WTC11 (cell line): ENCODE data around the gene CD300E. TPM values are rescaled to one million over a fixed set of nuclear protein-coding genes. Genes with fewer than 3 reads are reported as not detected.
A peak's percentile ranks its signal among the peaks of the same experiment; 100 is the strongest.

Experiments used
- ATAC-seq: fragments of 200-7000 bp; cut with Tn5 transposase; 2 replicates; pipeline ENCODE4 v1.10.0; 2021; ENCODE audit warnings: mild to moderate bottlenecking, moderate library complexity
- CTCF ChIA-PET: fragments of 300-600 bp; sonication (Branson Sonifier 250); formaldehyde crosslinking; loops from one replicate; lab custom pipeline; 2021; ENCODE audit warnings: antibody characterized with exemption; lab: Charles Lee
- POLR2A ChIA-PET: fragments of 350-600 bp; sonication (Branson Sonifier 250); formaldehyde crosslinking; loops from one replicate; lab custom pipeline; 2021; ENCODE audit warnings: antibody characterized with exemption; lab: Charles Lee
- DNase-seq: peaks from one replicate; pipeline ENCODE4 v3.0.0; 2021; ENCODE audit warnings: low spot score
- H3K27ac Mint-ChIP-seq: 2 replicates; pipeline ENCODE4 v1.8.0; 2021; ENCODE audit warnings: mixed read lengths
- H3K27me3 Mint-ChIP-seq: 2 replicates; pipeline ENCODE4 v1.8.0; 2021; ENCODE audit warnings: low read depth, mild to moderate bottlenecking, moderate library complexity, mixed read lengths
- H3K36me3 Mint-ChIP-seq: 2 replicates; pipeline ENCODE4 v1.8.0; 2021; ENCODE audit warnings: mixed read lengths
- H3K4me1 Mint-ChIP-seq: 2 replicates; pipeline ENCODE4 v1.8.0; 2022; ENCODE audit warnings: mixed read lengths
- H3K4me3 Mint-ChIP-seq: 2 replicates; pipeline ENCODE4 v1.8.0; 2021; ENCODE audit warnings: mild to moderate bottlenecking, moderate library complexity, mixed read lengths
- H3K9me3 Mint-ChIP-seq: 2 replicates; pipeline ENCODE4 v1.8.0; 2021; ENCODE audit warnings: mixed read lengths
- AFF4 ChIP-seq: sonication (generic); formaldehyde crosslinking; IDR thresholded peaks from 2 replicates; pipeline ENCODE4 v1.8.1; 2023; ENCODE audit warnings: mild to moderate bottlenecking, missing genetic modification reagents, borderline replicate concordance
- ARID4B ChIP-seq: sonication (generic); formaldehyde crosslinking; IDR thresholded peaks from 2 replicates; pipeline ENCODE4 v1.8.0; 2023; ENCODE audit warnings: missing genetic modification reagents, mild to moderate bottlenecking, borderline replicate concordance
- CREB1 ChIP-seq: sonication (generic); formaldehyde crosslinking; IDR thresholded peaks from 2 replicates; pipeline ENCODE4 v1.8.0; 2023; ENCODE audit warnings: mild to moderate bottlenecking, missing genetic modification reagents
- EMX1 ChIP-seq: fragments of 250-450 bp; sonication (Bioruptor Pico); IDR thresholded peaks from 2 replicates; pipeline ENCODE4 v1.8.0; 2021; ENCODE audit warnings: mild to moderate bottlenecking
- ETV6 ChIP-seq: sonication (generic); formaldehyde crosslinking; IDR thresholded peaks from 2 replicates; pipeline ENCODE4 v1.8.1; 2022; ENCODE audit warnings: mild to moderate bottlenecking, missing genetic modification reagents
- IRF1 ChIP-seq: sonication (generic); formaldehyde crosslinking; IDR thresholded peaks from 2 replicates; pipeline ENCODE4 v1.8.0; 2023; ENCODE audit warnings: missing genetic modification reagents
- SMAD3 ChIP-seq: sonication (generic); formaldehyde crosslinking; IDR thresholded peaks from 2 replicates; pipeline ENCODE4 v1.8.0; 2022; ENCODE audit warnings: missing genetic modification reagents, mild to moderate bottlenecking, borderline replicate concordance
- TCF7 ChIP-seq: sonication (generic); formaldehyde crosslinking; IDR thresholded peaks from 2 replicates; pipeline ENCODE4 v1.8.0; 2022; ENCODE audit warnings: mild to moderate bottlenecking, low read depth, missing genetic modification reagents, moderate library complexity
- TP53 ChIP-seq: sonication (generic); formaldehyde crosslinking; IDR thresholded peaks from 2 replicates; pipeline ENCODE4 v1.8.1; 2023; ENCODE audit warnings: mild to moderate bottlenecking, missing genetic modification reagents
- USF1 ChIP-seq: sonication (generic); formaldehyde crosslinking; IDR thresholded peaks from 2 replicates; pipeline ENCODE4 v1.8.0; 2022; ENCODE audit warnings: mild to moderate bottlenecking, missing genetic modification reagents
- ZBTB43 ChIP-seq: sonication (generic); formaldehyde crosslinking; IDR thresholded peaks from 2 replicates; pipeline ENCODE4 v1.8.1; 2023; ENCODE audit warnings: mild to moderate bottlenecking, missing genetic modification reagents
- ZNF425 ChIP-seq: fragments of 250-450 bp; sonication (Bioruptor Pico); conservative IDR thresholded peaks from 2 replicates; pipeline ENCODE4 v1.9.0; 2021; ENCODE audit warnings: mild to moderate bottlenecking
- total RNA-seq: library from RNA; stranded (reverse); gene quantifications from 3 replicates; pipeline ENCODE4 v1.2.3, GENCODE V29; 2021

The CD300E gene
- total RNA-seq, 1 experiment from 2014 or later = not detected

- no peak for TF ChIP-seq ZNF425 (CRISPR knock-in tag)
- TF ChIP-seq USF1 (CRISPR knock-in tag) = no peak
- no peak for TF ChIP-seq SMAD3 (CRISPR knock-in tag)
- TF ChIP-seq, all 79 proteins: peak for 0
Observed at GRCh38 chr17:74565126-74565525, 58.4 kb downstream of the CD300E start (continued).

GRCh38 chr17:74563358-74563757 lies 60.2 kb downstream of the CD300E start:
- H3K4me1 Mint-ChIP-seq = peaks cover 18% of the 10 kb centered on the region
- CTCF ChIA-PET = no interaction called here
- peak; percentile 60; the same call in 1 of the 2 replicates for TF ChIP-seq ZBTB43
- TF ChIP-seq ETV6 (CRISPR knock-in tag) = no peak
- TF ChIP-seq ARID4B (CRISPR knock-in tag) = no peak
- TF ChIP-seq TP53 (CRISPR knock-in tag) = no peak
- TF ChIP-seq EMX1 = no peak
- TF ChIP-seq CREB1 (CRISPR knock-in tag) = no peak
- no peak for TF ChIP-seq IRF1 (CRISPR knock-in tag)
- TF ChIP-seq AFF4 (CRISPR knock-in tag) = no peak
- TF ChIP-seq TCF7 (CRISPR knock-in tag) = no peak
- peaks cover 13% of the 10 kb centered on the region for H3K9me3 Mint-ChIP-seq
- DNase-seq = no peak
- H3K4me3 Mint-ChIP-seq = no peak overlapping the region
- POLR2A ChIA-PET = no interaction called here
- ATAC-seq = no peak
- H3K27me3 Mint-ChIP-seq = peaks cover 40% of the 10 kb centered on the region
- peaks cover 4% of the 10 kb centered on the region; the same call in 1 of the 2 replicates for H3K36me3 Mint-ChIP-seq
- no peak overlapping the region for H3K27ac Mint-ChIP-seq
